Mesothelial cell of epicardium (in vitro differentiated cells): ENCODE results near the gene LYRM4. TPM values are rescaled to one million over a fixed set of nuclear protein-coding genes. Genes with fewer than 3 reads are reported as not detected.

Experiments used
- DNase-seq, 2 experiments: peaks; one replicate each; pipeline ENCODE4 v3.0.0; 2021; ENCODE audit warnings: low spot score in 2 of 2; ENCODE audit not compliant: unreplicated experiment in 2 of 2
- H3K27ac Mint-ChIP-seq: 2 replicates; pipeline ENCODE4 v1.8.0; 2021; ENCODE audit warnings: mixed read lengths
- H3K27me3 Mint-ChIP-seq: 2 replicates; pipeline ENCODE4 v1.8.0; 2021; ENCODE audit warnings: low read depth, mixed read lengths
- H3K36me3 Mint-ChIP-seq: 2 replicates; pipeline ENCODE4 v1.8.0; 2021; ENCODE audit warnings: mixed read lengths
- H3K4me1 Mint-ChIP-seq: 2 replicates; pipeline ENCODE4 v1.8.0; 2021; ENCODE audit warnings: mixed read lengths
- H3K4me3 Mint-ChIP-seq: 2 replicates; pipeline ENCODE4 v1.8.0; 2021; ENCODE audit warnings: mild to moderate bottlenecking, moderate library complexity, mixed read lengths
- H3K9me3 Mint-ChIP-seq: 2 replicates; pipeline ENCODE4 v1.8.0; 2021; ENCODE audit warnings: mixed read lengths
- CTCF ChIP-seq: fragments of 200-600 bp; sonication (generic); IDR thresholded peaks from one replicate; pipeline ENCODE4 v1.5.0; 2021; ENCODE audit warnings: antibody characterized with exemption; ENCODE audit not compliant: unreplicated experiment
- total RNA-seq: library from RNA; stranded (reverse); gene quantifications from 3 replicates; pipeline ENCODE4 v1.2.1, GENCODE V29; 2021

LYRM4 gene
- total RNA-seq, 1 donor from 2014 or later = 35.5 TPM

- Mint-ChIP-seq H3K27ac (no peak overlapping the region), H3K4me3 (no peak overlapping the region), H3K9me3 (no peaks in the 10 kb centered on the region), H3K4me1 (peaks cover 3% of the 10 kb centered on the region), H3K36me3 (peaks cover 2% of the 10 kb centered on the region), H3K27me3 (no peaks in the 10 kb centered on the region)
- TF ChIP-seq CTCF = no peak
- no peak for DNase-seq
Measured at GRCh38 chr6:5120011-5120410, 140.7 kb downstream of the LYRM4 start.

- peaks cover 2% of the 10 kb centered on the region for H3K4me1 Mint-ChIP-seq
- H3K9me3 Mint-ChIP-seq = no peaks in the 10 kb centered on the region
- peaks cover 2% of the 10 kb centered on the region for H3K36me3 Mint-ChIP-seq
- H3K27ac Mint-ChIP-seq = no peak overlapping the region
- no peak overlapping the region for H3K4me3 Mint-ChIP-seq
- no peak for TF ChIP-seq CTCF
- no peak for DNase-seq
- no peaks in the 10 kb centered on the region for H3K27me3 Mint-ChIP-seq
Measured at GRCh38 chr6:5119090-5119951, 141.4 kb downstream of the LYRM4 start.

- H3K9me3 Mint-ChIP-seq = no peaks in the 10 kb centered on the region
- TF ChIP-seq CTCF = no peak
- H3K27me3 Mint-ChIP-seq = no peaks in the 10 kb centered on the region
- no peak overlapping the region for H3K4me3 Mint-ChIP-seq
- DNase-seq = no peak
- H3K27ac Mint-ChIP-seq = no peak overlapping the region
- peaks cover 2% of the 10 kb centered on the region for H3K4me1 Mint-ChIP-seq
- peaks cover 2% of the 10 kb centered on the region for H3K36me3 Mint-ChIP-seq
Measured at GRCh38 chr6:5116243-5116991, 144.3 kb downstream of the LYRM4 start.

- TF ChIP-seq CTCF = no peak
- no peak overlapping the region for H3K4me3 Mint-ChIP-seq
- peaks cover 3% of the 10 kb centered on the region for H3K36me3 Mint-ChIP-seq
- no peaks in the 10 kb centered on the region for H3K9me3 Mint-ChIP-seq
- no peak for DNase-seq
- H3K4me1 Mint-ChIP-seq = peaks cover 2% of the 10 kb centered on the region
- no peaks in the 10 kb centered on the region for H3K27me3 Mint-ChIP-seq
- H3K27ac Mint-ChIP-seq = no peak overlapping the region
Measured at GRCh38 chr6:5115168-5115567, 145.6 kb downstream of the LYRM4 start.

- no peak for TF ChIP-seq CTCF
- peaks cover 2% of the 10 kb centered on the region for H3K36me3 Mint-ChIP-seq
- no peak overlapping the region for H3K4me3 Mint-ChIP-seq
- peaks cover 2% of the 10 kb centered on the region for H3K4me1 Mint-ChIP-seq
- no peaks in the 10 kb centered on the region for H3K9me3 Mint-ChIP-seq
- no peak for DNase-seq
- H3K27me3 Mint-ChIP-seq = no peaks in the 10 kb centered on the region
- no peak overlapping the region for H3K27ac Mint-ChIP-seq
Measured at GRCh38 chr6:5113096-5113495, 147.7 kb downstream of the LYRM4 start.
